Stimulated activated CD8-positive, alpha-beta memory T cell treated with anti-CD3 and anti-CD28 coated beads, Interleukin-12 subunit alpha, Interleukin-12 subunit beta, amount 100 ng/mL, for 4 hours (primary cell): ENCODE measurements around the gene RFX2.
A peak's percentile ranks its signal among the peaks of the same experiment; 100 is the strongest.
"Not testable (repeated sequence)": the region's sequence is repeated elsewhere in the genome, so short reads cannot be mapped to it uniquely, and the experiment has no call there.

Experiments
- DNase-seq: peaks from one replicate; pipeline ENCODE4 v3.0.0-alpha.2; 2020; ENCODE audit warnings: low read depth

Gene RFX2

DNA sequence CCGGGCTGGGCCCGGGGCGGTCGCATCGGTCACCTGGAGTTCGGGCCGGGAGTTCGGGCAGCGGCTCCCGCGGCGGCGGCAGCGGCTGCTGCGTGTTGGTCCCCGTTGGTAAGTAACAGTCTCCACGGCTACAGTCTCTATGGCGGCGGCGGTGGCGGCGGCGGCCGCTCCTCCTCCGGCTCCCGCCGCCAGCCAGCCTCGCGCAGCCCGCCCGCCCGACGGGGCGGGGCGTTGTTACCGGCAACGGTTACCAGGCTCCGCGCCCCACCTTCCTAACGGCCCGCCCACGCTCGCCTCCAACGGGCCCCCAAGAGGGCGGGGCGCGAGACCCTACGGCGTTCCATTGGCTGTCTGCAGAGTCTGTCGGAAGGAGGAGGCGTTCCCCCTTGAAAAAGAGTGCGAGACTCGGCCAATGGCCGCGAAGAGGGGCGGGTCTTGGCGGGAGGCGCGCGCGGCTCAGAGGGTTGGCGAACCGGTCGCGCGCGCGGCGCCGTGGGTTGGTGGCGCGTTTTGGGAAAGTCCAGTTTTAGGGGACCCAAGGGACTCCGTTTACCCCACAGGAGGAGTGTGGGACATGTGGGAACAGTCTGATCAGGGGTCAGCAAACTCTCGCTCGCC lies at the start of gene RFX2:
TSS of gene RFX2 (minus strand) at position 141 of the 618 bp plus-strand sequence. CDS start 63,004 bp downstream, outside the sequence.
- peak; percentile 99 for DNase-seq

GRCh38 chr19:6156033-6156432 lies 45.7 kb upstream of the RFX2 start:
- no peak for DNase-seq

DNA sequence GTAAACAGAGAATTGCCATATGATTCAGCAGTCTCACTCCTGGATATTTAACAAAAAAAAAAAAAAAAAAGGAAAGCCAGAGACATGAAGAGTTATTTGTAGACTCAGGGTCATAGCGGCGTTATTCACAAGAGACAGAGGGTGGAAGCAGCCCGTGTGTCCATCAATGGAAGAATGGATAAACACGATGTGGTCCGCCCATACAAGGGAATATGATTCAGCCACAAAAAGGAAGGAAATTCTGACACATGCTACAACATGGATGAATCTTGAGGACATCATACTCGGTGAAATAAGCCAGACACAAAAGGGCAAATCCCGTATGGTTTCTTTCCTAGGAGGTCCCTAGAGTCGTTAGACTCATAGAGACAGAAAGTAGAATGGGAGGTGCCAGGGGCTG lies 40.0 kb upstream of the RFX2 start:
- no peak for DNase-seq

DNA sequence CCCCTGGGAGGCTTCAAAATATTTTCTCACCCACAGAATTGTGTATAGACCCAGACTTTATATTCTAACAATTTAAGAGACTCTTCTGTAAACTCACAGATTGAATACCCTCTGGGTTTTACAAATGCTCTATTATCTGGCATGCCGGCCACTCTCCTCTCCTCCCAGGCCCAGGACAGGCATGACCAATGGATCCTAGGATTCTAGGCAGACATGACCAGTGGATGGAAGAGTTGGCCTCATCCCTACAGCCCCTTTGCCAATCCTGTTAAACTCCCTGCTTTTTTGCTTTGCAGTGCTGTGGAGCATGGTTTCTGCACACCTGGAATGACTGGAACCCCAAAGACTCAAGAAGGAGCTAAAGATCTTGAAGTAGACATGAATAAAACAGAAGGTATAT lies 30.9 kb upstream of the RFX2 start:
- DNase-seq = no peak

DNA sequence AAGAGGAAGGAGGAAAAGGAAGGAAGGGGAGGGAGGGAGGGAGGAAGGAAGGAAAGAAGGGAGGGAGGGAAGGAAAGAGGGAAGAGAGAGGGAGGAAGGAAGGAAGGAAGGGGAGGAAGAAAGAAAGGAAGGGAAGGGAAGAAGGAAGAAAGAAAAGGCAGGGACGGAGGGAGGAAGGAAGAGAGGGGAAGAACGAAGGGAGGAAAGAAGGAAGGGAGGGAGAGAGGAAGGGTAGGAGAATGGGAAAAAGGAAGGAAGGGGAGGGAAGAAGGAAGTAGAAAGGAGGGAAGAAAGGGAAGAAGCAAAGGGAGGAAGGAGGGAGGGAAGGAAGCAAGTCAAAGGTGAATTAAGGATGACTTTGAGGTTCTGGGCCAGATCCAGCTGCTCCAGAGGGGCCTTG lies 28.2 kb upstream of the RFX2 start:
- no peak for DNase-seq

GRCh38 chr19:6138066-6138465 lies 27.8 kb upstream of the RFX2 start:
- no peak for DNase-seq

DNA sequence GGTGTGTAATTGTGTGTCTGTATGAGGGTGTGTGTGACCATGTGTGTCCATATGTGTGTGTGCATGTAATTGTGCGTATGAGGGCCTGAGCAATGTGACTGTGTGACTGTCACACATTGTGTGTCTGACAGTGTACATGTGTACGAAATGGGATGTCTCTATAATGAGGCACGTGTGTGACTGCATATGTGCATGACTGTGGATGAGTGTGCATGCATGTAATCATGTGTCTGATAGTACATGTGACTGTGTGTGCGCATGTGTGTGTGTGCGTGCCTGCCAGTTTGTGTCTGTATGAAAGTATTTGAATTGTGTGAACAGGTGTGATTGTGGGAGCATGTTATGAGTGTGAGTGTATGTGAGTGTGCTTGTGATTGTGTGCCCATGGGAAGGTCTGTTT lies 22.9 kb upstream of the RFX2 start:
- DNase-seq = no peak

DNA sequence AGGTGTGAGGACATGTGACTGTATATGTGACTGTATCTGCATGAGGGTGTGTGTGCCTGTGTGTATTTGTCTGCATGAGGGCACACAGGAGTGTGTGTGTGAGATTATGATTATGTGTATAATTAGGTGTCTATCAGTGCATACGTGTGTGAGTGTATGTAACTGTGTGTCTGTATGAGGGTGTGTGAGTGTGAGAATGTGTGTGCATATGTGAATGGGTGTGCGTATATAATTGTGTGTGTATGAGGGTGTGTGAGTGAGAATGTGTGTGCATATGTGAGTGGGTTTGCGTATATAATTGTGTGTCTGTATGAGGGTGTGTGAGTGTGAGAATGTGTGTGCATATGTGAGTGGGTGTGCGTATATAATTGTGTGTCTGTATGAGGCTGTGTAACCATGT lies 22.2 kb upstream of the RFX2 start:
- DNase-seq = no peak

- no peak for DNase-seq
Measured at GRCh38 chr19:6127716-6128335, 17.5 kb upstream of the RFX2 start.

DNA sequence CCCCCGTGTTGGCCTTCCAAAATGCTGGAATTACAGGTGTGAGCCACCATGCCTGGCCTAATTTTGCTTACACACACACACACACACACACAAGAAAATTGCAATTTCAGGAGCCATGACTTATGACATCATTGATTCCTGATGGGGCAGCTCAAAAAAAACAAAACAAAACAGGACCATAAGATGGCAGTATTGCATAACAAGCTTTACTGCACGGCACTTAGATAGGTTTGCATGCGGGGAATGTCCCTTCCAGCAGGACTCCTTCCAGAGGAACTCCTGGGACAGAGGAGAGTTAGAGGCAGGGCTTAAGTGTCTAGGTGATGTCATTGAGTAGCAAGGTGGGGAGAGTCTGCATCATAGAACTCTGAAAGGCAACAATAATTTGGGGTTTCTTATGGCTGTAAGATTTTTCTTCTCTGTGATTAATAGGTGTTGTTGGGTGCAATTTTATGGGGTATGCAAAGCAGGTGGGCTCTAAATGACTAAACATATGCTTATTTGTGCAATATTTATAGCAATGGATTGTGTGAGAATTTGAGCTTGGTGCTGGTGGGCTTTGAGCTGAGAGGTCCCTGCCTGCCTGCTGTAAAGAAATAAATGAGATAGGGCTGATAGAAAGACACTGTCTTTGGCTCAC lies 16.2 kb upstream of the RFX2 start:
- DNase-seq = no peak

DNA sequence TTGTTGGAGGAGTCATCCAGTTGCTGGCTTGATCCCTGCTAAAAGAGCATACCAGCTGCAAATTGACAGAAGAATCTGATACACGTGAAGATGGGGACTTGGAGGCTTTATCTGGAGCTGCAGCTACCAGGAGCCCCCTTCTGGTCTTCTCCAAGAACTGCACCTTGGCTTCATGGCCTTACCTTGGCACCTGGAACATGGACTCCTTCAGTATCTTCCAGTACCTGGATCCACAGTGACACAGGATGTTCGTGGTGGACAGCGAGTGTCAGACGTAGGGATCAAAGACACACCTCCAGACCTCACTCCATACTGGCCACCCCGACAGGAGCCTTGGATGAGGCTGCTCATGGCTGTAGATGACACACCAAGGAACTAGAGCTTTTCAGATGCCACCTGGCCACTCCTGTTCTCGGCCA lies 15.3 kb upstream of the RFX2 start:
- peak; percentile 24 for DNase-seq

DNA sequence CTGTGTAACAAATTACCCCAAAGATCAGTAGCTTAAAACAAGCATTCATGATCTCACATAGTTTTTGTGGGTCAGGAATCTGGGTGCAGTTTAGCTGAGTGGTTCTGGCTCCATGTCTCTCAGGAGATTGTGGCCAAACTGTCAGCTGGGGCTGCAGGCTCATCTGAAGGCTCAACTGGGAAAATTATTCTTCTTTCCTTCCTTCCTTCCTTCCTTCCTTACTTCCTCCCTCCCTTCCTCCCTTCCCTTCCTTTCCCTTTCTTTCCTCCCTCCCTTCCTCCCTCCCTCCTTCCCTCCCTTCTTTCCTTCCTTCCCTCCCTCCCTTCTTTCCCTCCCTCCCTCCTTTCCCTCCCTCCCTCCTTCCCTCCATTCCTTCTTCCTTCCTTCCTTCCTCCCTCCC lies 8.7 kb upstream of the RFX2 start:
- DNase-seq = no peak

GRCh38 chr19:6118043-6118442 lies 7.7 kb upstream of the RFX2 start:
- no peak for DNase-seq

GRCh38 chr19:6117534-6117933 lies 7.2 kb upstream of the RFX2 start:
- no peak for DNase-seq

DNA sequence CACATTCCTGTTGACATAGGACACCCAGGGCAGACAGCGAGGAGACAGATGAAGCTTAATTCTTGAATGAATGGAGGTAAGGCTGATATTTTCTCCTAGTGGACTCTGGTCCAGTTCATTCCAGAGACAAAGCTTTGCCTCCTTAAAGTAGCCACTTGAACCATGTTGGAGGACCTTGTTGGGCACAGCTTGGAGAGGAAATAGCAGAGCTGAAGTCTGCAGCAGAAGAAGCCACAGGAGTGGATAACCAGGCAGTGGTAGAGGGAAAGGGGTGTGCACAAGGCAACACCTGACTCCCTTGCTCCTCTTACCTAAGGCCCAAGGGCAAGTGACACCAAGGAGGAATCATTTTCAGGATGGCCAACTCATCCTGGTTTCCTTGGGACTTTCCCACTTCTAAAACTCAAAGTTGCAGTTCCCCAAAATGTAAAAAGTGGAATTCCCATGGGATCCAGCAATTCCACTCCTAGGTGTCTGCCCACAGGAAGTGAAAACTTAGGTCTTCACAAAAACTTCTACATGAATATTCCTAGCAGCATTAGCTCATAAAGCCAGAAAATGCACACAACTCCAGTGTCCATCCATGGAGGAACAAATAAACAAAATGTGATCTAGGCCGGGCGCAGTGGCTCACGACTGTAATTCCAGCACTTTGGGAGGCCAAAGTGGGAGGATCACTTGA lies 6.6 kb upstream of the RFX2 start:
- no peak for DNase-seq

GRCh38 chr19:6115992-6116391 lies 5.7 kb upstream of the RFX2 start:
- no peak for DNase-seq

DNA sequence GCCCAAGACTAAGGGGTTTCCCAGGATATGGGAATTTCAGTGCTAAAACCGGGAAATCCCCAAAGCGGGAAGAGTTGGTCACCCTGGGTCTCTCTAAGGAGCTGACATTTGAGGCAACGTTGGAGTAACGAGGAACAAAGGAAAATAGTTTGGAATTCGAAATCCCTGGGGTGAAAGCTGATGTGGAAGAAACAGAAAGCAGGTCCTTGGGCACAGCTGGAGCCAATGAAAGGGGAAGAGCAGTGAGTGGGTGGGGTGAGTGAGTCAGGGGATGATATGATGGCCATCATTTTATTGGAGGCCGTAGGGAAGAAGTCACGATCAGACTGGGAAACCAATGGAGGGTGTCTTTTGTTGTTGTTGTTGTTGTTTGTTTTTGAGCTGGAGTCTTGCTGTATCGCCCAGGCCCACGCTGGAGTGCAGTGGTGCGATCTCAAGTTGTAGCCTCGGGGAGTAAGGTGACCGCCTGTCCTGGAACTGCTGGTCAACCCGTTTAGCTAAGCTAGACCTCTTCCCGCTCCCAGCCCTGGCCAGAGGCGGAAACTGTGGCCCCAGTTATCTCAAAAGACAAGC lies 3.4 kb upstream of the RFX2 start:
- no peak for DNase-seq

GRCh38 chr19:6109947-6110346 lies 353 bp downstream of the RFX2 start:
- DNase-seq = no peak

- peak; percentile 63 for DNase-seq
Measured at GRCh38 chr19:6108721-6109633, 1.3 kb downstream of the RFX2 start.

GRCh38 chr19:6106643-6107294 lies 3.5 kb downstream of the RFX2 start:
- not testable (repeated sequence) for DNase-seq

- DNase-seq = no peak
Measured at GRCh38 chr19:6105444-6105843, 4.9 kb downstream of the RFX2 start.
